Activated T-cell treated with anti-CD3 and anti-CD28 coated beads, Interleukin-2, amount 50 U/mL, for 48 hours (primary cell): Measurements from ENCODE around the gene GAS7.
"Not testable (repeated sequence)": the region's sequence is repeated elsewhere in the genome, so short reads cannot be mapped to it uniquely, and the experiment has no call there.

Source experiments
- DNase-seq, 2 experiments: peaks; one replicate each; pipeline ENCODE4 v3.0.0-alpha.2; 2020

GAS7 gene

GRCh38 chr17:9932491-9932890 is 265.9 kb downstream of the GAS7 start:
- DNase-seq: no peak

GRCh38 chr17:9931144-9931741 is 267.2 kb downstream of the GAS7 start:
- DNase-seq: no peak

GRCh38 chr17:9929871-9930270 is 268.5 kb downstream of the GAS7 start:
- DNase-seq: no peak

GRCh38 chr17:9928601-9929333 is 269.6 kb downstream of the GAS7 start:
- no peak for DNase-seq

- no peak for DNase-seq
Measured at GRCh38 chr17:9926150-9926804, 272.1 kb downstream of the GAS7 start.

- no peak for DNase-seq
Measured at GRCh38 chr17:9925457-9925856, 272.9 kb downstream of the GAS7 start.

GRCh38 chr17:9924735-9925191 is 273.6 kb downstream of the GAS7 start:
- DNase-seq: peak; percentile 21 to 26

GRCh38 chr17:9922012-9922848 is 276.2 kb downstream of the GAS7 start:
- no peak for DNase-seq

- DNase-seq: not testable (repeated sequence)
Measured at GRCh38 chr17:9921216-9921615, 277.2 kb downstream of the GAS7 start.

- DNase-seq: no peak
Measured at GRCh38 chr17:9918804-9919352, 279.5 kb downstream of the GAS7 start.

- no peak for DNase-seq
Measured at GRCh38 chr17:9918352-9918751, 280.1 kb downstream of the GAS7 start.

GRCh38 chr17:9917801-9918200 is 280.6 kb downstream of the GAS7 start:
- no peak for DNase-seq

- DNase-seq: no peak
Measured at GRCh38 chr17:9917131-9917530, 281.3 kb downstream of the GAS7 start.

GRCh38 chr17:9916108-9916507 is 282.3 kb downstream of the GAS7 start:
- no peak for DNase-seq

- DNase-seq: no peak
Measured at GRCh38 chr17:9913476-9913875, 284.9 kb downstream of the GAS7 start.

- DNase-seq: no peak
Measured at GRCh38 chr17:9912121-9913099, 286.0 kb downstream of the GAS7 start.

GRCh38 chr17:9911089-9911488 is 287.3 kb downstream of the GAS7 start:
- no peak for DNase-seq

- no peak for DNase-seq
Measured at GRCh38 chr17:9908649-9909042, 289.8 kb downstream of the GAS7 start.

GRCh38 chr17:9907883-9908648 is 290.3 kb downstream of the GAS7 start:
- DNase-seq: no peak

GRCh38 chr17:9907131-9907530 is 291.3 kb downstream of the GAS7 start:
- DNase-seq: no peak

GRCh38 chr17:9906616-9907015 is 291.8 kb downstream of the GAS7 start:
- DNase-seq: no peak
